Lung (tissue), 12 donors: ENCODE measurements around the gene CLK4. TPM values are rescaled to one million over a fixed set of nuclear protein-coding genes. Genes with fewer than 3 reads are reported as not detected.

Experiments used
- ATAC-seq: fragments of 200-7000 bp; cut with Tn5 transposase; one replicate; pipeline ENCODE4 v1.9.1; 2020; ENCODE audit warnings: moderate number of reproducible peaks; ENCODE audit not compliant: insufficient read depth, low FRiP score
- DNase-seq, 3 donors: peaks; one replicate each; pipeline ENCODE4 v3.0.0-alpha.2; 2013 to 2017
- H3K27ac ChIP-seq, 2 donors: one replicate each; pipeline ENCODE4 v1.5.1; 2013; ENCODE audit warnings: mild to moderate bottlenecking in 2 of 2, moderate library complexity in 2 of 2, control low read depth in 1 of 2, inconsistent platforms in 1 of 2, low read depth in 1 of 2, low read length in 1 of 2
- H3K27me3 ChIP-seq, 3 donors: one replicate each; pipeline ENCODE4 v1.5.1; 2013; ENCODE audit warnings: low read length in 2 of 3; ENCODE audit not compliant: control insufficient read depth in 3 of 3, insufficient read depth in 3 of 3
- H3K36me3 ChIP-seq, 4 donors: one replicate each; pipeline ENCODE4 v1.5.1; 2013; ENCODE audit warnings: low read length in 4 of 4, mild to moderate bottlenecking in 1 of 4, moderate library complexity in 1 of 4; ENCODE audit not compliant: control insufficient read depth in 4 of 4, insufficient read depth in 4 of 4
- H3K4me1 ChIP-seq, 5 donors: one replicate each; pipeline ENCODE4 v1.5.1; 2013; ENCODE audit warnings: low read length in 5 of 5, mild to moderate bottlenecking in 2 of 5, moderate library complexity in 1 of 5; ENCODE audit not compliant: control insufficient read depth in 5 of 5, insufficient read depth in 5 of 5
- H3K4me3 ChIP-seq: one replicate; pipeline ENCODE4 v1.5.1; 2013; ENCODE audit warnings: mild to moderate bottlenecking, control low read depth, moderate library complexity
- H3K9ac ChIP-seq, 2 donors: one replicate each; pipeline ENCODE4 v1.5.1; 2013; ENCODE audit warnings: low read length in 2 of 2, control low read depth in 1 of 2; ENCODE audit not compliant: insufficient read depth in 1 of 2
- H3K9me3 ChIP-seq, 4 donors: one replicate each; pipeline ENCODE4 v1.5.1; 2013; ENCODE audit warnings: low read length in 3 of 4, mild to moderate bottlenecking in 1 of 4, moderate library complexity in 1 of 4; ENCODE audit not compliant: control insufficient read depth in 4 of 4, insufficient read depth in 3 of 4
- CTCF ChIP-seq: IDR thresholded peaks from 2 replicates; pipeline ENCODE4 v1.5.1; 2012; ENCODE audit warnings: mild to moderate bottlenecking; ENCODE audit errors: control extremely low read depth, extremely low read depth
- WGBS, 2 donors: extraction: QIAGEN DNeasy Blood & Tissue Kit; methylation state at CpG; one replicate each; pipeline ENCODE4 v1.1.7; 2013; 5-methylcytosine and 5-hydroxymethylcytosine counted together
- polyA plus RNA-seq, 2 donors: library from polyadenylated mRNA; stranded (reverse); fragments of 200-250 nt; gene quantifications; one replicate each; pipeline ENCODE4 v1.2.1, GENCODE V29; 2013
- total RNA-seq, 2 donors: library from RNA; depleted of rRNA in 1 of 2; stranded (reverse); fragments of >200 nt in 1 of 2; gene quantifications; one replicate each; pipeline ENCODE4 v1.2.1, GENCODE V29; 2014 to 2021
- donor health status: control.
- donor health status: control.
- donor health status: Bipolar disorder and iron deficiency.
- donor health status: healthy.
- donor health status: DM: yes; HTN: yes; CAD: no.

CLK4 gene
- total and polyA plus RNA-seq, 4 donors: 12.6 to 85.7 (median 28.5) TPM

GRCh38 chr5:178627259-178627598, 379 bp upstream of the CLK4 start:
- H3K9ac ChIP-seq: no peak overlapping the region
- peaks cover 0 to 13% (median 7%) of the 10 kb centered on the region in 4 donors for H3K36me3 ChIP-seq
- 7 to 24% methylated on average over 7 to 20 of the region's 20 CpGs for WGBS, 2 donors
- ATAC-seq: no peak
- peaks cover 0 to 21% (median 10%) of the 10 kb centered on the region in 5 donors for H3K4me1 ChIP-seq
- peak overlapping the region; percentile 30 for H3K4me3 ChIP-seq
- H3K27ac ChIP-seq: peak overlapping the region; percentile 63 to 85
- H3K9me3 ChIP-seq: no peaks in the 10 kb centered on the region
- no peak for DNase-seq
- no peaks in the 10 kb centered on the region for H3K27me3 ChIP-seq
- no peak for TF ChIP-seq CTCF

GRCh38 chr5:178625679-178626483, 969 bp downstream of the CLK4 start:
- H3K27me3 ChIP-seq: no peaks in the 10 kb centered on the region
- DNase-seq (peak in 1 of 3 donors; percentile 64), ATAC-seq (peak; percentile 17)
- H3K4me1 ChIP-seq: peaks cover 0 to 23% (median 10%) of the 10 kb centered on the region in 5 donors
- TF ChIP-seq CTCF: no peak
- WGBS, 2 donors: 0 to 1% methylated on average over 23 of the region's 23 CpGs
- H3K36me3 ChIP-seq: peaks cover under 1 to 18% (median 13%) of the 10 kb centered on the region in 4 donors
- peak overlapping the region; percentile 96 to 97 for H3K27ac ChIP-seq
- H3K4me3 ChIP-seq: peak overlapping the region; percentile 78
- no peaks in the 10 kb centered on the region for H3K9me3 ChIP-seq
- peak overlapping the region; percentile 85 to 91 for H3K9ac ChIP-seq

- H3K4me1 ChIP-seq: peaks cover 0 to 26% (median 10%) of the 10 kb centered on the region in 5 donors
- H3K27ac ChIP-seq: peak overlapping the region in 1 of 2 donors; percentile 25
- peak overlapping the region; percentile 1 for H3K4me3 ChIP-seq
- H3K9me3 ChIP-seq: no peaks in the 10 kb centered on the region
- ATAC-seq: no peak
- peaks cover 2 to 27% (median 17%) of the 10 kb centered on the region in 4 donors for H3K36me3 ChIP-seq
- no peak for TF ChIP-seq CTCF
- H3K9ac ChIP-seq: peak overlapping the region; percentile 85 to 91
- no peaks in the 10 kb centered on the region for H3K27me3 ChIP-seq
- DNase-seq: peak; percentile 22 to 45 (median 39)
- WGBS, 2 donors: 29 to 37% methylated on average over 15 of the region's 15 CpGs
Observed at GRCh38 chr5:178624631-178625546, 2.0 kb downstream of the CLK4 start.
